Fibroblast of skin of left quadriceps (primary cell): ENCODE data around the gene TFEC.
"Not testable (repeated sequence)": the region's sequence is repeated elsewhere in the genome, so short reads cannot be mapped to it uniquely, and the experiment has no call there.

Experiments used
- DNase-seq, 2 experiments: peaks; one replicate each; pipeline ENCODE4 v3.0.0-alpha.2; 2013; ENCODE audit warnings: low read depth in 2 of 2

Gene TFEC

DNA sequence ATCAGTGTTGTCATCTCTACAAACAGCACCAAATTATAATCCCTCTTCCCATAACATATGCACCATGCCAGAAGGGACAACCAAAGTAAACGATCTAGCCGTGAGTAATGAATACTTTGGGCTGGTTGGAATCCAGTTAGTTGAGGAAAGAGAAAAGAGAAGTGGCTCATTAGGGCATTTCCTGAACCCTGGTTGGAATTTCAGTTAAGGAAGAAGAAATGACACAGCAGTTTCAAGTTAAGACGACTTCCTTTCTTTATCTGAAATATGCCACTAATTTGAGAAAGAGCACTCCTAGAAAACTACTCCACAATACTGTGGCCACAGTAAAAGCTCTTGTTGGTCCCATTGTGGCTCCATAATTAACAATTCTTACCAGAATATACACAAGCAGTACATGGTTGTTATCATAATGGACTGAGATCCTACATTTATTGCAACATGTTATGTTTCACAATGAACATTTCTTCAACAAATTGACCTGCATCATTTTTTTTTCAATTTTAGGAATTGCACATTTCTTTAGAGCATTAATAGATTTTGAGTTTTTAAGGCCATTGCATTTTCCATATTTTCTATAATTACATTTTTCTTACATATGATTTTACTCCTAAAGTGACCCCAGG, at the start of gene TFEC:
Gene TFEC (minus strand): TSS at position 113 of the 626 bp plus-strand sequence. CDS start 46,322 bp downstream, outside the sequence.
- no peak for DNase-seq

GRCh38 chr7:116075351-116076145, 45.0 kb upstream of the TFEC start:
- no peak for DNase-seq

GRCh38 chr7:116071629-116072028, 41.1 kb upstream of the TFEC start:
- no peak for DNase-seq

DNA sequence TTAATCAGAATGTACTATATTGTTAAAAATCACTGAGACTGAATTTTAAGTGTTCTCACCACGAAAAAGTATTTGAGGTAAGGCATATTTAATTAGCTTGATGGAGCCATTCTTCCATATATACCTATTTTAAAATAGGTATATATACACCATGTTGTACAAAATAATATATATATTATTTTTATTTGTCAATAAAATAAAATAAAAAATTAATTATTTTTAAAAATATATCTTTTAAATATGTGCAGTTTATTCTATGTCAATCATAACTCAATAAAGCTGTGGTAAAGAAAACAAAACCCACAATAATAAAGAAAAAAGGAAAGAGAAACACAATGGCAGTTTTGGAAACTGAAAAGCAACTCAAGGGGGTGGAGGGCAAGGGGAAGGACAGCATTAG, 33.6 kb upstream of the TFEC start:
- DNase-seq, result no peak

DNA sequence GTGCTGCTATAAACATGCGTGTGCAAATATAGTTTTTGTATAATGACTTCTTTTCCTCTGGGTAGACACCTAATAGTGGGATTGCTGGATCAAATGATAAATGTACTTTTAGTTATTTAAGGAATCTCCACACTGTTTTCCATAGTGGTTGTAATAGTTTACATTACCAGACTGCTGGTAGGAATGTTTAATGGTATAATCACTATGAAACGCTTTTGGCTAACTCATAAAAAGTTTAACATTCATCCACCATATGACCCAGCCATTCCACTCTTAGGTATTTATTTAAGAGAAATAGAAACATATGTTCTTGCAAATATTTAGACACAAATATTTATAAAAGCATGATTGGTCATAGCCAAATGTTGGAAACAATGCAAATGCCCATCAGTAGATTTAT, 32.1 kb upstream of the TFEC start:
- DNase-seq, result no peak

DNA sequence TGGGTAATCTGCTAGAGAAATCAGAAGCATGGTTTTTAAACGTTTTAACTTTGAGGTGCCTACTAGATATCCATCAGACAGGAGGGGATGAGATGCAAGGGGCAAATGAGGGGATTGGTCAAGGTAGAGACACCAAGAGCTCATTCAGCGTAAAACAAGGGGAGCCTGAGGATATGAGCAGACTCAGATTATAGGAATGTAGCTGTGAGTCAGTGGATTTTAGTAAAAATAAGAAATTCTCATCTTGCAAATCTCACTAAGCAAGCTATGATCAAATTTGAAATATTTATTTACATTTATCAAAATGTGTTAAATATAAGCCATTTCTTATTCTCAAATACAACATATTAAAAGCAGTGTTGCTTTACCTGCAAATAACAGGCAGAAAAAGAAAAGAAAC, 21.4 kb upstream of the TFEC start:
- no peak for DNase-seq

GRCh38 chr7:116047261-116047660, 16.7 kb upstream of the TFEC start:
- DNase-seq, result not testable (repeated sequence)

DNA sequence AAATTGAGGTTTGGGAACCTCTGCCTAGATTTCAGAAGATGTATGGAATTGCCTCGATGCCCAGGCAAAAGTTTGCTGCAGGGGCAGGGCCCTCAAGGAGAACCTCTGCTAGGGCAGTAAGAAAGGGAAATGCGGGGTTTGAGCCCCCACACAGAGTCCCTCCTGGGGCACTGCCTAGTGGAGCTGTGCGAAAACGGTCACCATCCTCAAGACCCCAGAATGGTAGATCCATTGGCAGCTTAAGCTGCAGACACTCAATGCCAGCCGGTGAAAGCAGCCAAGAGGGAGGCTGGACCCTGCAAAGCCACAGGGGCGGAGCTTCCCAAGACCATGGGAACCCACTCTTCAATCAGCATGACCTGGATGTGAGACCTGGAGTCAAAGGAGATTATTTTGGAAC, 15.0 kb upstream of the TFEC start:
- no peak for DNase-seq

GRCh38 chr7:116041615-116042014, 11.1 kb upstream of the TFEC start:
- DNase-seq, result no peak

DNA sequence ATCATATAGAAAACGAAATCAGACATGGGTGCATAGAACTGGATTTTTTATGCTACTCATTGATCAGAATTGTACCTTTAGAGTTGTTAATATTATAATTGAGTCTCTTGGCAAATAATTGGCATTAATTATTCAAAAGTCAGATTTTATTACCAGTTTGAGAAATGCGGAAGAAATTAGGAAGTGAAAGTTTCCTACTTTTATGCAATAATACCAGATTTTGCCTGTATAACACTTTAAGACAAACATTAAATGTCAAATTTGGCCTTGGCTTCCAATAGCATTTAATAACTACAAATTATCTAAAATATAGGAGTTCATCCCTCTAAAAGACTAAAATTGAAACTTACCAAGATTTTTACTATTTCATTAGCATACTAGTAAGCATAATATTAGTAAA, 6.8 kb upstream of the TFEC start:
- no peak for DNase-seq

GRCh38 chr7:116034411-116034810, 3.8 kb upstream of the TFEC start:
- DNase-seq, result no peak

GRCh38 chr7:116032886-116033285, 2.3 kb upstream of the TFEC start:
- no peak for DNase-seq

DNA sequence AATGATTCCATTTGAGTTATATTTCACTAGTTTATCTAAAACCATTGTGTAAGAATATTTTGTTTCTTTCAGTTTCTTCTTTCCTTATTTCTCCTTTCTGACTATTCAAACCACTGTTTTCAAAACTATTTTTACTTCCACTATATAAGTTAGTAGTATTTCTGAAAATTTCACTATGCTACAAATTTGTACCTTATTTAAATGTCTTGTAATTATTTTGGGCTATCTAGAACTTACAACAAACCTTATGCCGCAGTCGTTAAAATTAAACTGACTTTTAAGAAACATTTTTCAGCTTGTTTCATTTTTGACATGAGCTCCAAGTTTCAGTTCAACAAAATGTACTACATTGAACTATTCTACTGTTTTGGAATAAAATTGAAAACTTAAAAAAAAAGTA, 1.8 kb downstream of the TFEC start:
- no peak for DNase-seq

GRCh38 chr7:116027786-116028185, 2.8 kb downstream of the TFEC start:
- no peak for DNase-seq

- DNase-seq, result no peak
Measured at GRCh38 chr7:116024826-116025809, 5.4 kb downstream of the TFEC start.

DNA sequence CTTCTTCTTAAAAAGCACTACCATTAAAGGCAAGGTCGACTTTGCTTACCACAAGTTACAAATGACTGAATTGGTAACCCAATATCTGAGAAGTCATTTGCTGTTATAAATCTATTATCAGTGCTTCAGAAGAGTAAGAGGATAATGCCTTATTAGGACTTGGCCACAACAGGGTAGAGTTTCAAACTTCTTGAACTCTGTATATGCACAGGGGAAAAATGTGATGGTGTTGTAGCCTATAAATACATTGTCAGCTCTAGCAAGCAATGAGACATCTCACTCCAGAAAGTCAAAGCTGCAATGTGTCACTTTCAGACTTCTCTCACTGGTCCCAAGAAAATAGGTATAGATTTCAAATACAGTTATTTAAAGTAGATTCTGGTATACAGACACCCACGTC, 9.3 kb downstream of the TFEC start:
- no peak for DNase-seq

- no peak for DNase-seq
Measured at GRCh38 chr7:116018731-116019130, 11.8 kb downstream of the TFEC start.

GRCh38 chr7:116013675-116014074, 16.9 kb downstream of the TFEC start:
- DNase-seq, result no peak

GRCh38 chr7:116011584-116011983, 19.0 kb downstream of the TFEC start:
- no peak for DNase-seq

- not testable (repeated sequence) for DNase-seq
Measured at GRCh38 chr7:116004762-116005161, 25.8 kb downstream of the TFEC start.

GRCh38 chr7:115997221-115997620, 33.3 kb downstream of the TFEC start:
- DNase-seq, result no peak

DNA sequence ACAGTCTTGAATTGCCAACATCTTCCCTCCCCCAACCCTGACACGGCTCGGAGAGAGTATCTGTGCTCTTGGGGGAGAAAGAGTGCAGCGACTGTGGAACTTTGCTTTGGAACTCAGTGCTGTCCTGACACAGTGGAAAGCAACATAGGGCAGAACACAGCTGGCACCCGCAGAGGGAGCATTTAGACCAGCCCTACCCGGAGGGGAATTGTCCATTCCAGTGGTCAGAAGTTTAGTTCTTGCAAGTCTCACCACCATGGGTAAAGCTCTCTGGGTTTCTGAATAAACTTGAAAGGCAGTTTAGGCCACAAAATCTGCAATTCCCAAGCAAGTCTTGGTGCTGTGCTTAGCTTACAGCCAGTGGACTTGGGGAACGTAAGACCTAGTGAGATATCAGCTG, 34.9 kb downstream of the TFEC start:
- DNase-seq, result no peak
